ENCODE measurements around the gene FEZ2. TPM values are rescaled to one million over a fixed set of nuclear protein-coding genes. Genes with fewer than 3 reads are reported as not detected.

FEZ2 gene
- total and polyA plus RNA-seq, 2 of the 13 experiments (the other 11 are each of a cell fraction or from before 2014, with no cell fraction given), result 42.5 to 59.1 TPM

- H3K79me2 ChIP-seq (ENCODE audit: insufficient read depth, low read length), result no peaks in the 10 kb centered on the region
- no peaks in the 10 kb centered on the region for H3K27me3 ChIP-seq (ENCODE audit: control insufficient read depth in 1 of 2, insufficient read depth in 2 of 2, low read length in 2 of 2)
- H3K9ac ChIP-seq (ENCODE audit: insufficient read depth, low read depth, low read length), result no peak overlapping the region
- H4K20me1 ChIP-seq (ENCODE audit: insufficient read depth, low read length), result no peaks in the 10 kb centered on the region
- DNase-seq (ENCODE audit: low spot score), result no peak
- CTCF ChIA-PET (ENCODE audit: low intra/inter-chr PET ratio, low total read pairs), result no interaction called here
- BruUV-seq (replicated peaks), result no TSS peak
- H3K36me3 ChIP-seq (replicated peaks in 1 of 2; ENCODE audit: control insufficient read depth in 1 of 2, insufficient read depth in 2 of 2, low read length in 2 of 2), result peaks cover 2 to 45% of the 10 kb centered on the region in 2 experiments; a peak in 3 of 5 replicates
- H3K27ac ChIP-seq (ENCODE audit: extremely low read length, insufficient read depth, low read length), result no peak overlapping the region
- H3K4me1 ChIP-seq (ENCODE audit: insufficient read depth, low read length), result peaks cover 23% of the 10 kb centered on the region
- ATAC-seq, result peak; percentile 24; the same call in 2 of the 3 replicates
- no peaks in the 10 kb centered on the region for H3K9me3 ChIP-seq (ENCODE audit: low read length)
- FAIRE-seq, result no peak
- 97% methylated on average over 11 of the region's 11 CpGs for WGBS (ENCODE audit: low lambda C conversion rate)
- H3K4me3 ChIP-seq (replicated peaks in 1 of 3; ENCODE audit: insufficient read depth in 1 of 3, low read depth in 2 of 3, low read length in 3 of 3), result no peak overlapping the region
- intact Hi-C loops (cut with micrococcal nuclease; ENCODE audit: unreplicated experiment), result no loop called here
- POLR2A ChIA-PET, result no interaction called here
- TF ChIP-seq, protein P1, sequence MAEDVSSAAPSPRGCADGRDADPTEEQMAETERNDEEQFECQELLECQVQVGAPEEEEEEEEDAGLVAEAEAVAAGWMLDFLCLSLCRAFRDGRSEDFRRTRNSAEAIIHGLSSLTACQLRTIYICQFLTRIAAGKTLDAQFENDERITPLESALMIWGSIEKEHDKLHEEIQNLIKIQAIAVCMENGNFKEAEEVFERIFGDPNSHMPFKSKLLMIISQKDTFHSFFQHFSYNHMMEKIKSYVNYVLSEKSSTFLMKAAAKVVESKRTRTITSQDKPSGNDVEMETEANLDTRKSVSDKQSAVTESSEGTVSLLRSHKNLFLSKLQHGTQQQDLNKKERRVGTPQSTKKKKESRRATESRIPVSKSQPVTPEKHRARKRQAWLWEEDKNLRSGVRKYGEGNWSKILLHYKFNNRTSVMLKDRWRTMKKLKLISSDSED (CRISPR knock-in tag; IDR thresholded peaks at IDR 0.05), result no peak
- TF ChIP-seq NFRKB (IDR thresholded peaks at IDR 0.05) (no peak), MBNL3 (CRISPR knock-in tag; conservative IDR thresholded peaks at IDR 0.05) (no peak), TEAD3 (CRISPR knock-in tag; optimal IDR thresholded peaks at IDR 0.05; ENCODE audit: borderline replicate concordance) (no peak), ZNF775 (CRISPR knock-in tag; IDR thresholded peaks at IDR 0.05; ENCODE audit: borderline replicate concordance) (no peak), ZBTB34 (CRISPR knock-in tag; IDR thresholded peaks at IDR 0.05) (no peak)
- H2AFZ ChIP-seq (ENCODE audit: low read length), result no peak overlapping the region
- H3K4me2 ChIP-seq (ENCODE audit: low read depth, low read length), result no peak overlapping the region
- in situ Hi-C loops (cut with HindIII; ENCODE audit: extremely low pct_ligation_motif_present, low pct_unique_long_range_greater_than_20kb), result no loop called here
Observed at GRCh38 chr2:36559221-36559942, 38.6 kb downstream of the FEZ2 start.
